ENCODE results near the gene GMNN.
"Not testable (repeated sequence)": the region's sequence is repeated elsewhere in the genome, so short reads cannot be mapped to it uniquely, and the experiment has no call there.

The GMNN gene

DNA sequence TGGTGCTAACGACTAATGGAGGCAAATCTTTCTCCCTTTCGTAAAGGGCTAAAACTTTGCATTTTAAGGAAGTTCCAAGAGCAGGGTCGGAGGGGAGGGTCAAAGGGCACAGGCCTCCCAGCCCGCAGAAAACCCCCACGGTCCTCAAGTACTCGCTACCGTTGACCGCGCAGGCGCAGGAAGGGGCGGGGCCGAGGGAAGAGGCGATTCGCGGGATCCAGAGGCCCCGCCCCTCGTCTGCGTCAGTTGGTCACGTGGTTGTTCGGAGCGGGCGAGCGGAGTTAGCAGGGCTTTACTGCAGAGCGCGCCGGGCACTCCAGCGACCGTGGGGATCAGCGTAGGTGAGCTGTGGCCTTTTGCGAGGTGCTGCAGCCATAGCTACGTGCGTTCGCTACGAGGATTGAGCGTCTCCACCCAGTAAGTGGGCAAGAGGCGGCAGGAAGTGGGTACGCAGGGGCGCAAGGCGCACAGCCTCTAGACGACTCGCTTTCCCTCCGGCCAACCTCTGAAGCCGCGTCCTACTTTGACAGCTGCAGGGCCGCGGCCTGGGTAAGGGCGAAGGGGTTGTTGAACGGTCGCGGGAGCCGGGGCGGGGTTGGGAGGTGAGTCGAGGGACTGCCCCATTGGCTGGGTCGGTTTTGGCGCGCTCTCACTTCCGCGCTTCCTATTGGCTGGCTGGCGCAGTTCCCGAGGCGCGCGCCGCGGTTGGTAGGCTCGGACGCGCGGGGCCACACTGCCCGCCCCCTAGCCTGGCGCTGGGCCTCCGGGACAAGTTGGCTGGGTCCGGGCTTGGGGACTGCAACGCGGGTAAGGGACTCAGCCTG is at the start of gene GMNN:
TSS of gene GMNN (plus strand) at position 242 of the 824 bp plus-strand sequence. CDS start 2,310 bp downstream, outside the sequence.
- DNase-seq (ENCODE audit: low read depth, low spot score): peak; percentile 90

DNA sequence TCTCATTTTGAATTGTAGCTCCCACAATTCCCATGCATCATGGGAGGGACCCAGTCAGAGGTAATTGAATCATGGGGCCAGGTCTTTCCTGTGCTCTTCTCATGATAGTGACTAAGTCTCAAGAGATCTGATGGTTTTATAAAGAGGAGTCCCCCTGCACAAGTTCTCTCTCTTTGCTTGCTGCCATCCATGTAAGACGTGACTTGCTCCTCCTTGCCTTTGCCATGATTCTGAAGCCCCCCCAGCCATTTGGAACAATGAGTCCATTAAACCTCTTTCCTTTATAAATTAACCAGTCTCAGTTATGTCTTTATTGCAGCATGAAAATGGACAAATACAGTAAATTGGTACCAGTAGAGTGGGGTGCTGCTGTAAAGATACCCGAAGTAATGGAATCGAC is 44.1 kb upstream of the GMNN start:
- DNase-seq (ENCODE audit: low read depth, low spot score): not testable (repeated sequence)

DNA sequence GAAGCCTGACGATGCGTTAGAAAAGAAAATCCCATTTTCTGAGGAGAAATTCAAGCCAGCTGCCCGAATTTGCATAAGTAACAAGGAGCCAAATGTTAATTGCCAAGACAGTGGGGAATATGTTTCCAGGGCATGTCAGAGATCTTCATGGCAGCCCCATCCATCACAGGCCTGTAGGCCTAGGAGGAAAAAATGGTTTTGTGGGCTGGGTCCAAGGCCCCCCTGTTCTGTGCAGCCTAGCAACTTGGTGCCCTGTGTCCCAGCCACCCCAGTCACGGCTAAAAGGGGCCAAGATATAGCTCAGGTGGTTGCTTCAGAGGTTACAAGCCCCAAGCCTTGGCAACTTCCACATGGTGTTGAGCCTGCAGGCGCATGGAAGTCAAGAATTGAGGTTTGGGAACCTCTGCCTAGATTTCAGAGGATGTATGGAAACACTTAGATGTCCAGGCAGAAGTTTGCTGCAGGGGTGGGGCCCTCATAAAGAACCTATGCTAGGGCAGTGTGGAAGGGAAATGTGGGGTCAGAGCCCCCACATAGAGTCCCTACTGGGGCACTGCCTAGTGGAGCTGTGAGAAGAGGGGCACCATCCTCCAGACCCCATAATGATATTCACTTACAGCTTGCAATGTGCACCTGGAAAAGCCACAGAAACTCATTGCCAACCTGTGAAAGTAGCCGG is 43.1 kb upstream of the GMNN start:
- not testable (repeated sequence) for DNase-seq (ENCODE audit: low read depth, low spot score)

DNA sequence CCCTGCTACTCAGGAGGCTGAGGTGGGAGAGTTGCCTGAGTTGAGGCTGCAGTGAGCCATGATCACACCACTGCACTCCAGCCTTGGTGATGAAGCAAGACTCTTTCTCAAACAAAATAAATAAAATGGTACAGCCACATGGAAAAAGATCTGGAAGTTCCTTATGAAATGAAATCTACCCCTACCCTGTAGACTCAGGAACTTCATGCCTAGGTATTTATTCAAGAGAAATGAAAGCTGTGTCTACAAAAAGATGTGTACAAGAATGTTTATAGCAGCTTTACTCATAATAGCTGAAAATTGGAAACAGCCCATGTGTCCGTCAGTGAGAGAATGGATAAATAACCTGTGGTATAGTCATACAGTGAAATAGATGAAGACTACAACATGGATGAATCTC is 40.6 kb upstream of the GMNN start:
- DNase-seq (ENCODE audit: low read depth, low spot score): no peak

DNA sequence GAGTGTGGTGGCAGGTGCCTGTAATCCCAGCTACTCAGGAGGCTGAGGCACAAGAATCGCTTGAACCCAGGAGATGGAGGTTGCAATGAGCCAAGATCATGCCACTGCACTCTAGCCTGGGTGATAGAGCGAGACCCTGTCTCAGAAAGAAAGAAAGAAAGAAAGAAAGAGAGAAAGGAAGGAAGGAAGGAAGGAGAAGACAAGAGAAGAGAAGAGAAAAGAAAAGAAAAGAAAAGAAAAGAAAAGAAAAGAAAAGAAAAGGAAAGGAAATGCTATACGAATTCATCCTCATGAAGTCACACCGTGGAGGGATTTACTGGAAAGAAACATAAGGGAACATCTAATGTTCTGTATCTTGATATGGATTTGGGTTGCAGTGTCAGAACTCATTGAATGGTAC is 40.0 kb upstream of the GMNN start:
- not testable (repeated sequence) for DNase-seq (ENCODE audit: low read depth, low spot score)

DNA sequence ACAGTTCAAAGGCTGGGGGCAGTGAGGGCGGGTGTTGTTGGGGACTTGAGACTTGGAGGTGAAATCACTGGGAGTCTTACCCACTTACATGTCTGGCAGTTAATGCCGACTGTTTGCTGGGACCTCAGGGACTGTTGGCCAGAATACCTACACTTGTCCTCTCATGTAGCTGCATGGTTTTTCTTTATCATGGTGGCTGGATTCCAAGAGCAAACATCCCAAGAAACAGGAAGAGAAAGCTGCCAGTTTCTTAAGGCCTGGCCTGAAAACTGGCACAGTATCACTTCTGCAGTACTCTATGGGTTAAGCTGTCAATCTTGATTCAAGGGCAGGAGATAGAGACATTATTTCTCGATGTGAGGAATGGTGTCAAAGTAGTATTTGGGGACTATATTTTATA is 36.0 kb upstream of the GMNN start:
- DNase-seq (ENCODE audit: low read depth, low spot score): no peak

DNA sequence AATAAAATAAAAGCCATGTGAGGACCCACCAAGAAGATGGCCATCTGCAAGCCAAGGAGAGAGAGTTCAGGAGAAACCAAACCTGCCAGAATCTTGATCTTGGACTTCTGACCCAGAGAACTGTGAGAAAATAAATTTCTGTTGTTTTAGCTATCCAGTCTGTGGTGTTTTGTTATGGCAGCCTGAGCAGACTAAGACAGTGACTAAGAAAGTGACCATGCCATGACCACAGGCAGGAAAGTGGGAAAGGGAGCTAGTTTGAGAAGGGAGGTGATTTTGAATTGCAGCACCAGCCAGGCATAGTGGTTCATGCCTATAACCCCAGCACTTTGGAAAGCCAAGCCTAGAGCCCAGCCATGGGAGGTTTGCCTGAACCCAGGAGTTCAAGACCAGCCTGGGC is 33.9 kb upstream of the GMNN start:
- no peak for DNase-seq (ENCODE audit: low read depth, low spot score)

DNA sequence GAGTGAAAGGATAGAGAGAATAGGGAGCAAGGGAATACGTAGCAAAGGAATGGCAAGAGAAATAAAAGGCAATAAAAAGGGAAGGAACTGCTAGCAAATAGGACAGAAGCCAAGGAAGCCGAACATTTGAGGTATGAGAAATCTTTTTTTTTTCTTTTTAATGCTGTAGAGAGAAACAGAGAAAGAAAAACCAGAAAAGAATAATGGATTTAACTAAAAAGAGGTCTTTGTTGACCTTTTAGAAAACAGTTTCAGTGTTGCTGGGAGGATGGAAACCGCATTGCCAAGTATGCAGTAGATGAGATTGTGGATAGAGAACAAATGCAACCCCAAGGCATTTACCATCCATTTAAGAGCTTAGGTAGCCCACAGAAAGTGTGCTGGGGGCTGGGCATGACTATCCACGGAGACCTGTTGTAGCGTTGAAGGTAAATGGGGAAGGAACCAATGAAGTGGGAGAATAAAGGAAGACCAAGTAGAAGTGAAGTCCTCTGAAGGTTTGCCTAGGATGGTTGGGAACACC is 32.5 kb upstream of the GMNN start:
- DNase-seq (ENCODE audit: low read depth, low spot score): no peak

DNA sequence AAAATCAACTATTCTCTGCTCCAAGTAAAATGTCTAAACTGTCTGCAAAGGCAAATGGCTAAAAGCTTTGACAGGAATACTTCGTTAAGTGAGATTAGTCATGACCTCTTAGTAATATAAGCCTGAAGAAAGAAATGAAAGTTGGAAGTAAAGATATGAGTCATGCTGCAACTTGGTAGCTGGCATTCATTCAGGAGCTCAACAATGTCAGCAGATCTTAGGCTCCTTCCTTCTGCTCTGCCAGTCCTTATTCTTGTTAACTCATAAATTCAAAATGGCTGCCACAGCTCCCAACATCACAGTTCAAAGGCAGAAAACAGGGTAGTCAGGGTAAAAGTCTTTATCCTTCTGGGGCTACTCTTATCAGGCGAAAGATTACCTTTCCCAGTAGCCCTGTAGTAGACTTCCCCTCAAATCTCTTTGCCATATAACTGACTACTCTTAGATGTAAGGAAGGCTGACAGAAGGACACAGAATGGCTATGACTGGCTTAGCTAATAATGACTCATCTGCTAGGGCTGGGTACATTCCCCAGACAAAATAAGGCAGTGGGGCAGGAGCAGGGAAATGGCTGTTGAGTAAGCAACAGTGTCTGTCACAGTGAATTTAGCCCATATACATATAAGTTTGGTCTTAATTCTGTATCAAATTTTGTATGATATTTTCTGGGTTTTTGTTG is 31.3 kb upstream of the GMNN start:
- peak; percentile 60 for DNase-seq (ENCODE audit: low read depth, low spot score)

DNA sequence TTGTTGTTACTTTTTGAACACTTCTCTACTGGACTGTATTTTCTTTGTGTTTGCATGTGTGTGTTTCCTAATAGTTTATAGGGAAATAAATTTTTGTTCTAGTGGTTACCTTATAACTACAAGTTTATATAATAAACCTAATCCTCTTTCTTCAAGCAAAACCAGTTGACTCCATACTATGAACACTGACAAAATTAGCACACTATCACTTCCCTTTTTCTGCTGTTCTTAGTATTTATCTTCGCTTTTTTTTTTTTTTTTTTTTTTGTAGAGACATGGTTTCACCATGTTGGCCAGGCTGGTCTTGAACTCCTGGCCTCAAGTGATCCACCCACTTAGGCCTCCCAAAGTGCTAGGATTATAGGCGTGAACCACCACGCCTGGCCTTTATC is 30.8 kb upstream of the GMNN start:
- DNase-seq (ENCODE audit: low read depth, low spot score): no peak

DNA sequence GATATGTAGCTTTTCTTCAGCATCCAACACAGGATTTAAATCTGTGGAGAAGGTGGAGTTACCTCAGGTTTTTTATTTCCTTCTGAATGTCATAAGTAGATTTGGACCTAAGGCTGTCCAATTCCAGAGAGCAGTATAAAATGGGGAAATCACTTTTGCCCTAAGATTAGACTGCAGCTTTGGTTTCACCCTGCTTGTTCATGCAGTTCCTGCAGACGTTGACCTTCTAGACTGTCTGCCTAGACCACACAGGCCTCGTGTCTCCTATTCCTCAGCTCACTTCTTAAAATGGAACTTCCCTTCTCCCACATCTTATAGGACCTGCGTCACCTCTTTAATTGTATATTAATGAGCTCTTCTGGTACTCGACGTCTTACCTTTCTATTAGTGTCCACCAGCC is 29.8 kb upstream of the GMNN start:
- no peak for DNase-seq (ENCODE audit: low read depth, low spot score)

DNA sequence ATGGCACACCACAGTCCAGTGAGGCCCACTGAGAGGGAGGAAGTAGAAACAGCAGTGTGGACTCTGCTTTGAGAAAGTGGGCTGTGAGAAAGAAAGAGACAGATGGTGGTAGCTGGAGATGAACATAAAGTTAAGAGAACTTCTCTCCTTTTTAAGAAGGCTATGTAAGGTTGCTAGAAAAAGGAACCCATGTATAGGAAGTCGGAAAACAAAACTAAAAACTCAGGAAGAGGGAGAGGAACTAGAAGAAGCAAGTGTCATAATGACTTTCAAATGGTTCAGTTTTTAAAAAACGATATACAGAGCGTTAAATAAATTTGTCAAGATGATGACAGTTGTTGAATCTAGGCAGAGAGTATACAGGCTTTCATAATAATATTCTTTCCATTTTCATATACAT is 25.4 kb upstream of the GMNN start:
- no peak for DNase-seq (ENCODE audit: low read depth, low spot score)

DNA sequence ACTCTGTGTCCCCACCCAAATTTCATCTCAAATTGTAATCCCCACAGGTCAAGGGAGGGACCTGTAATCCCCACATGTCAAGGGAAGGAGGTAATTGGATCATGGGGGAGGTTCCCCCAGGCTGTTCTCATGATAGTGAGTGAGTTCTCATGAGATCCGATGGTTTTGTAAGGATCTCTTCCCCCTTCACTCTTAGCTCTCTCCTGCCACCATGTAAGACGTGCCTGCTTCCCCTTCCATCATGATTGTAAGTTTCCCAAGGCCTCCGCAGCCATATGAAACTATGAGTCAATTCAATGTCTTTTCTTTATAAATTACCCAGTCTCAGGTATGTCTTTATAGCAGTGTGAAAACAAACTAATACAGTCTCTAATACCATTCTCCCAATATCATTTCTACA is 23.9 kb upstream of the GMNN start:
- DNase-seq (ENCODE audit: low read depth, low spot score): not testable (repeated sequence)

DNA sequence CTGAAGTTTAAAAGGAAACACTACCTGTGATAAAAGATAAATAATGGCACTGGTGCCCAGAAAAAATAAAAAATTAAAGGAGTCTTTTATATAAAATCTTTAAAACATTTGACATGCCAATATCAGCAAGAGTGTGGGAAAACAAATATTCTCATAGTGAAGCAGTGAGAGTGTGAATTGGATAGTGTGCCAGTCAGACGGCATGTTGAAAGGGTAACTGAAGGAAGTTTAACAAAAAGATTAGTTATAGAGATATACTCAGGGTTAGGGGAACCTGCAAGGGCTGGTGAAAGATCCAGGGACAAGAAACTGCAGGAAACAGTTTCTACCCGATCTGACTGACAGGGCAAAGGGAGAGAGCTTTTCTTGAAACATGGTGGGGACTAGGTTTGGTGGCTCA is 22.2 kb upstream of the GMNN start:
- no peak for DNase-seq (ENCODE audit: low read depth, low spot score)

DNA sequence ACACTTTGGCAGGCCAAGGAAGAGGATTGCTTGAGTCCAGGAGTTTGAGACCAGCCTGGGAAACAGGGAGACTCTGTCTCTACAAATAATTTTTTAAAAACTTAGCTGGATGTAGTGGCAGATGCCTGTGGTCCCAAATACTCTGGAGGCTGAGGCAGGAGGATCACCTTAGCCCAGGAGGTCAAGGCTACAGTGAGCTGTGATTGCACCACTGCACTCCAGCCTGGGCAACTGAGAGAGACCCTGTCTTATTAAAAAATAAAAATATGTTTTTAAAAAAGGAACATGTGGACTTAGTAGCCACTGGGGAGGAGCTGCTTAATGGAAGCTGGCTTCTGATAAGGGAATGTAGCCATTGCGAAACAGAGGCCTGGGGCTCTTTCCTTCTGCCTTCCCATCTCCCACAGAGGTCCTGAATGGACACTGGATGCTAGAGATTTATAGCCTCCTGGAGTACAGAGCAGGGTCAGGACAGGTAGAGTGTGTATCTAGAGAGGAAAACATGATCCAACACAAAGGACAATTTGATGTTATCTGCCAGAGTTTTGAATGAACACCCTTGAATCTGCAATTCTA is 21.7 kb upstream of the GMNN start:
- DNase-seq (ENCODE audit: low read depth, low spot score): no peak

DNA sequence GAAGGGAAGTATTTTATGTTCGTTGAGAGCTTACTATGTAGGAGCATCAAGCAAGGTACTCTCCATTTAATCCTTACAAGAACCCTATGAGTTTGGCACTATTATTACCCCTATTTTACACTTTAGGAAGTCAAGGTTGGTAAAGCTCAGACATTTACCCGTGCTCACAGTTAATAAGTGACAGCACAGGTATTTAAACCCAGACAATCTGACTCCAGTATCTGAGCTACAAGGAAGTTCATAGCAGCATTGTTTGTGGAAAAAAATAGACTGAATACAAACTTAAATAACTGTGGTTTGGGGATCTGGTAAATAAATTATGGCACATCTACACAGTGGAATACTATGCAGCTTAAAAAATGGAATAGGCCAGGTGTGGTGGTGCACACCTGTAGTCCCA is 21.2 kb upstream of the GMNN start:
- no peak for DNase-seq (ENCODE audit: low read depth, low spot score)

DNA sequence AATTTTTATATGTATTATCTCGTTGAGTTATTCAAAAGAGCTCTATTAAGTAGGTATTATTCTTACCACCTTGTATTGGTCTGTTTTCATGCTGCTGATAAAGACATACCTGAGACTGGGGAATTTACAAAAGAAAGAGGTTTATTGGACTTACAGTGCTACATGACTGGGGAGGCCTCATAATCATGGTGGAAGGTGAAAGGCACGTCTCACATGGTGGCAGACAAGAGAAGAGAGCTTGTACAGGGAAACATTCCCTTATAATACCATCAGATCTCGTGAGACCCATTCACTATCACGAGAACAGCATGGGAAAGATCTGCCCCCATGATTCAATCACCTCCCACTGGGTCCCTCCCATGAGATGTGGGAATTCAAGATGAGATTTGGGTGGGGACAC is 20.4 kb upstream of the GMNN start:
- DNase-seq (ENCODE audit: low read depth, low spot score): not testable (repeated sequence)

DNA sequence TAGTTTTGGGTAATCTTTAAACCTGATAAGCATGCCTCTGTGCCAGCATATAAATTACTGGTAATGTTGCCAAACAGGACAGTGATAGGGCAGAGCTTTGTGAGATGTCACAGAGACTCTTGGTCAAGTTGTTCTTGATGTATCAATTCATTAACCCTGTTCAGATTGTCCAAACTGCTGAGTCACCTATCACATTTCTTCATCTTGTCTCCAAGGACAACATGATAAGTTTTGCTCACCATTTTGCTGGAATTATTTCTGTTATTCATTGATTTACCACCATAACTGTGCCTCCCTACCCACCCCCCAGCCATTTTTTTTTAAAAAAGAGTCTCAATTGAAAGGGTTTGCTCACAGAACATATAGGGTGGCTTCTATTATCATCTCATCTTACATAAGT is 19.5 kb upstream of the GMNN start:
- DNase-seq (ENCODE audit: low read depth, low spot score): no peak

DNA sequence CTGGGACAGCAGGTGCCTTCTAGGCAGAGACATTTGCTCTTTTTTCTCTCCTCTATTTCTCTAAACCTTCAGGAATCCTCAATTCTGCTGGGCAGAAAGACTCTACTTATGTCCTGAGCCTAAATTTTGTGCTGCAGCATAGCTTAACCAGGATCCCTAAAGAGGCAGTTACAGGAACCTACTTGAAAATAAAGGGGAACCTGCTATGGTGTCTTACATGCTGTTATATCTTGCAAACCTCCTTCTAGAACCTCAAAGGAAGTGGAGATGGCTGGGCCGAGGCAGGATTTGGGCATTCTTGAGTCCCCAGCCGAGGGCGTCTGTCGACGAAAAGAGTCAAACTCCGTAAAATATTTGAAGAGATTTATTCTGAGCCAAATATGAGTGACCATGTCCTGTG is 17.1 kb upstream of the GMNN start:
- no peak for DNase-seq (ENCODE audit: low read depth, low spot score)

DNA sequence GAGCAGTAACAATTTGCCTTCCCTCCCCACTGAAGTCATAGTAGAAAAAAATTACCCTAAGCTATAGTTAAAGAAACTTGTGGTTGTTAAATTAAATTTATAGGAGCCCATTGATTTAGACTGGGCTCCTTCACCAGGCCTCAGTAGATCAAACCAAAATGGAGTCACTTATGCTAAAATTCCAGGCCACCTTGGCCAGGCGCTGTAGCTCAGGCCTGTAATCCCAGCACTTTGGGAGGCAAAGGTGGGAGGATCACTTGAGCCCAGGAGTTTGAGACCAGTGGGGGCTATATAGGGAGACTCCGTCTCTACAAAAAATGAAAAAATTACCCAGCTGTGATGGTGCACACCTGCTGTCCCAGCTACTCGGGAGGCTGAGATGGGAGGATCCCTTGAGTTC is 15.0 kb upstream of the GMNN start:
- no peak for DNase-seq (ENCODE audit: low read depth, low spot score)

DNA sequence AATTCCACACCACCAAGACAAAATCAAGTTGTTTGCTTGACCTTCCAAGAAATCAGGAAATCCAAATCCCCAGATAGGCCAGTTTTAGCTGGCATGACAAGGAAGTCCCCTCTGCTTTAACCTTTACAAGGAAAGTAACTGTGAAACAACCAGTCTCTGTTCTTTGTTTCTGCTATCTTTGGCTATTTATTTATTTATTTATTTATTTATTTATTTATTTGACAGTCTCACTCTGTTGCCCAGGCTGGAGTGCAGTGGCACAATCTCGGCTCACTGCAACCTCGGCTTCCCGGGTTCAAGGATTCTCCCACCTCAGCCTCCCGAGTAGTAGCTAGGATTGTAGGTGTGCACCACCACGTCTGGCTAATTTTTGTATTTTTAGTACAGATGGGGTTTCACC is 14.5 kb upstream of the GMNN start:
- no peak for DNase-seq (ENCODE audit: low read depth, low spot score)

DNA sequence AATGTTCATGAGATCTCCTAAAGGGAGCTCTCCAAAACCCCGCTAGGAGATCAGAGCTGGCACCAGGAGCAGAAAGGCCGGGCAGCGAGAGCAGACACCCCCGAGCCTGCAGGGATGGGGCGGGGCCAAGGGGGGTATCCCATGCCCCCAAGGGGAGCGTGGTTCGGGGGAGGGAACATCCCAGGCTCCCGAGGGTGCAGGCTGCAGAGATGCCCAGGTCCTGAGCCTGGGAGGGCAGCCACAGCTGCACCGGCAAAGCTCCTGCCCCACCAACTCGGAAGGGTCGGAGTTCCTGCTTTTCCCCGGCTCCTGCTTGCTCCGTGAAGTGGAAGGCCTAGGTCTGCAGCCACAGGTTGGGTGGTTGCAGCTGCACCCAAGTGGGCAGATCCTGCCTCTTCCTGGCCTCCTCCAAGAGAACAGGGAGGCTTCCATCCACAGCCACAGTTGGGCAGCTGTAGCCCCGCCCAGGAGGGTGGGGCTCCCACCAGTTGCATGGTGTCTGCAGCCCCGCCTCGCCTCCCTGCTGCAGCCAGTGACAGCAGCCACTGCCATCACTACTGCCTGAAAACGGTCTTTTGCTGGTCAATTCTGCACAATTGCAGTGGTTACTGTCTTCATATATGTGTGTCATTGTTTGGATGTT is 13.4 kb upstream of the GMNN start:
- no peak for DNase-seq (ENCODE audit: low read depth, low spot score)
